LNCAP (cell line): ENCODE results near the gene SCARB2.

Source experiments
- TF ChIP-seq, protein P1 (sequence below): fragments of 450-650 bp; IDR thresholded peaks from 2 replicates; pipeline ENCODE4 v1.5.1; 2017; ENCODE audit warnings: mild to moderate bottlenecking

The SCARB2 gene

DNA sequence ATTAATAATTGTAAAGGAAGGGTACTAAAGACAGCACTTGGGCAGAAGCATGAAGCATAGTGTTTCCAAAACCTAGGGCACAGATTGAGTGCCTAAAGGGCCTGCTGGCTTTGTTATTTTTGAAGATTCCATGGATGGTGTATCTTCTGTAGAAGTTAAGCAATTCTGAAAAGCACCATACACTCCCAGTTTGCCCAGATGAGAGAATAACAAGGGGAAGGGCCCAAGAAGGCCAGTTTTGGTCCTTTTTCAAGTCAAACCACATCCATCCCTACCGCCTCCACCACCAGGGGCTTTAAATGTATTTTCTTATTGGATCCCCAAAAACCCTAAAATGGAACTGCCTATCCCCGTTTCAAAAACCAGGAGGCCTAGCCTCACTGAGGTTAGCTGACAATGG, 17.2 kb downstream of the SCARB2 start:
- TF ChIP-seq, protein P1, sequence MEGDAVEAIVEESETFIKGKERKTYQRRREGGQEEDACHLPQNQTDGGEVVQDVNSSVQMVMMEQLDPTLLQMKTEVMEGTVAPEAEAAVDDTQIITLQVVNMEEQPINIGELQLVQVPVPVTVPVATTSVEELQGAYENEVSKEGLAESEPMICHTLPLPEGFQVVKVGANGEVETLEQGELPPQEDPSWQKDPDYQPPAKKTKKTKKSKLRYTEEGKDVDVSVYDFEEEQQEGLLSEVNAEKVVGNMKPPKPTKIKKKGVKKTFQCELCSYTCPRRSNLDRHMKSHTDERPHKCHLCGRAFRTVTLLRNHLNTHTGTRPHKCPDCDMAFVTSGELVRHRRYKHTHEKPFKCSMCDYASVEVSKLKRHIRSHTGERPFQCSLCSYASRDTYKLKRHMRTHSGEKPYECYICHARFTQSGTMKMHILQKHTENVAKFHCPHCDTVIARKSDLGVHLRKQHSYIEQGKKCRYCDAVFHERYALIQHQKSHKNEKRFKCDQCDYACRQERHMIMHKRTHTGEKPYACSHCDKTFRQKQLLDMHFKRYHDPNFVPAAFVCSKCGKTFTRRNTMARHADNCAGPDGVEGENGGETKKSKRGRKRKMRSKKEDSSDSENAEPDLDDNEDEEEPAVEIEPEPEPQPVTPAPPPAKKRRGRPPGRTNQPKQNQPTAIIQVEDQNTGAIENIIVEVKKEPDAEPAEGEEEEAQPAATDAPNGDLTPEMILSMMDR, result no peak

- TF ChIP-seq, protein P1, result no peak
Measured at GRCh38 chr4:76195326-76195725, 18.3 kb downstream of the SCARB2 start.

DNA sequence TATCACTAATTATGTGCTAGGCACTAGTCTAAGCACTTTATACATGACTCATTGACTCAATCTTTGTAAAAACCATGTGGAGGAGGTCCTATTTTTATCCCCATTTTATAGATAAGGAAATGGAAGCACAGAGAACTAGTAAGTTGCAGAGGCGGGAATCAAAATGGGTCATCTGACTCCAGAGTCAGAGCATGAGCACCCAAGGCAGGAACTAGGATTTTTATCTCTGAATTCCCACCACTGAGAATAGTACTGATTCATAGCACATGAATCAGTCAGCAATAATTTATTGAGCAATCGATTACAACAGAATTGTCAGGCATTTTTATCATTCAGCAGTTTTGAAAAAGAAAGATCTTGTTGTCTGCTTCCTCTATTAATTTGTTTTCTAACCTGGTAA, 19.3 kb downstream of the SCARB2 start:
- TF ChIP-seq, protein P1, result no peak

DNA sequence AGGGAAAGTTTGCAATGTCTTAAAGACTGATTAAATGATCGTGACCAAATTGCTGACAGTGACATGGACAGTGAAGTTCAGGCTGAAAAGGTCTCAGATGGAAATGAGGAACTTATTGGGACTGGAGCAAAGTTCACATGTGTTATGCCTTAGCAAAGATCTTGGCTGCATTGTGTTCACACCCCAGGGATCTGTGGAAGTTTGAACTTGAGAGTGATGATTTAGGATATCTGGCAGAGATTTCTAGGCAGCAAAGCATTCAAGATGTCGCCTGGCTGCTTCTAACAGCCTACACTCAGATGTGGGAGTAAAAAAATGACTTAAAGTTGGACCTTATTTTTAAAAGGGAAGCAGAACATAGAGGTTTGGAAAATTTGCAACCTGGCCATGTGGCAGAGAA, 21.4 kb downstream of the SCARB2 start:
- TF ChIP-seq, protein P1, result no peak

- TF ChIP-seq, protein P1, result no peak
Measured at GRCh38 chr4:76188557-76188956, 25.1 kb downstream of the SCARB2 start.

DNA sequence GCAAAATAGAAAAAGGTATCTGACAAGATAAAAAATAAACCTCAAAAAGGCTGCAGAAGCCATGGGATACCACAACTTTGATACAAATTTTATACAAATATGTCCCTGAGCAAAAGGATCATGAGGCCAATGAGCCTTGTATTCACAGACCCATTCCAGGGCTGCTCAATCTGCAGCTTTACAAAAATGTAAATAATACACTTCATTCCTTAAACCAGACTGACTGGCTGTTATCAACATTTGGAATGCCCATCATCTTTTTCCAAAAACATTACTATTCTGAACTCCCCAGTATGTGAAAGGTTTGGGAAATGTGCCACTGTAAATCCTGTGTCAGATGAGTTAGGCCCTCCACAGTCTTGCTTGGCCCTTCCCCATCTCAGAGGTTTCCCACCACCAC, 25.5 kb downstream of the SCARB2 start:
- TF ChIP-seq, protein P1, result no peak

- TF ChIP-seq, protein P1, result no peak
Measured at GRCh38 chr4:76187152-76187551, 26.5 kb downstream of the SCARB2 start.

- TF ChIP-seq, protein P1, result no peak
Measured at GRCh38 chr4:76182463-76182862, 31.2 kb downstream of the SCARB2 start.
